H1 (cell line): ENCODE measurements around the gene LGALS12. TPM values are rescaled to one million over a fixed set of nuclear protein-coding genes. Genes with fewer than 3 reads are reported as not detected.
A peak's percentile ranks its signal among the peaks of the same experiment; 100 is the strongest.

Experiments
- CTCF ChIA-PET: fragments of 300-600 bp; sonication (Branson Sonifier 250); formaldehyde crosslinking; loops from one replicate; lab custom pipeline; 2021; ENCODE audit not compliant: partially characterized antibody; lab: Charles Lee
- POLR2A ChIA-PET: fragments of 300-600 bp; sonication (Branson Sonifier 250); formaldehyde crosslinking; loops from one replicate; lab custom pipeline; 2021; ENCODE audit warnings: inconsistent platforms; ENCODE audit not compliant: partially characterized antibody; lab: Charles Lee
- DNase-seq, 2 experiments: peaks; one replicate each; pipeline versions ENCODE4 v3.0.0 to v3.0.0-alpha.2; 2010 to 2022; ENCODE audit warnings: low spot score in 2 of 2, low read depth in 1 of 2, mixed read lengths in 1 of 2
- FAIRE-seq: peaks from 2 replicates; lab custom pipeline; 2011; peaks lifted over from hg19 to GRCh38; lab: Jason Lieb, UNC
- H2AFZ ChIP-seq: 2 replicates; pipeline ENCODE4 v1.8.1; 2012; ENCODE audit warnings: low read length, inconsistent platforms
- H2AK5ac ChIP-seq: 2 replicates; pipeline ENCODE4 v1.6.1; 2013; ENCODE audit warnings: low read depth, low read length
- H2BK120ac ChIP-seq: replicated peaks from 2 replicates; pipeline ENCODE3; 2013; ENCODE audit warnings: low read depth, low read length, inconsistent platforms
- H2BK12ac ChIP-seq: 2 replicates; pipeline ENCODE4 v1.6.1; 2013; ENCODE audit warnings: low read depth, low read length
- H2BK15ac ChIP-seq: 2 replicates; pipeline ENCODE4 v1.6.1; 2013; ENCODE audit warnings: low read length
- H2BK20ac ChIP-seq: 2 replicates; pipeline ENCODE4 v1.6.1; 2013; ENCODE audit warnings: low read length
- H2BK5ac ChIP-seq: 2 replicates; pipeline ENCODE4 v1.6.1; 2013; ENCODE audit warnings: low read depth, low read length
- H3K14ac ChIP-seq: 2 replicates; pipeline ENCODE4 v1.6.1; 2013; ENCODE audit warnings: inconsistent platforms; ENCODE audit not compliant: insufficient read length
- H3K18ac ChIP-seq: 2 replicates; pipeline ENCODE4 v1.6.1; 2013; ENCODE audit warnings: low read length; ENCODE audit errors: extremely low read depth
- H3K23ac ChIP-seq: 2 replicates; pipeline ENCODE4 v1.6.1; 2013; ENCODE audit warnings: inconsistent platforms; ENCODE audit not compliant: insufficient read length
- H3K23me2 ChIP-seq: 2 replicates; pipeline ENCODE4 v1.6.1; 2013; ENCODE audit warnings: low read depth, low read length
- H3K27ac ChIP-seq: 2 replicates; pipeline ENCODE4 v1.6.1; 2011; ENCODE audit warnings: low read depth, low read length, inconsistent platforms
- H3K27me3 ChIP-seq, 4 experiments: replicated peaks in 1 of 4; 1 replicate in 1 of 4; 2 replicates in 3 of 4; pipeline versions ENCODE4 v1.6.1 to v1.8.1; 2011 to 2013; ENCODE audit warnings: low read length in 3 of 4, mild to moderate bottlenecking in 3 of 4, inconsistent platforms in 2 of 4, mixed read lengths in 2 of 4, moderate library complexity in 1 of 4; ENCODE audit not compliant: control insufficient read depth in 3 of 4, insufficient read depth in 3 of 4; ENCODE audit errors: extremely low read depth in 1 of 4
- H3K36me3 ChIP-seq, 4 experiments: 2 replicates each; pipeline versions ENCODE4 v1.6.1 to v1.8.1; 2011 to 2013; ENCODE audit warnings: mild to moderate bottlenecking in 4 of 4, low read length in 3 of 4, moderate library complexity in 2 of 4, control low read depth in 1 of 4, inconsistent platforms in 1 of 4; ENCODE audit not compliant: insufficient read depth in 4 of 4, control insufficient read depth in 2 of 4
- H3K4ac ChIP-seq: replicated peaks from 2 replicates; pipeline ENCODE3; 2013; ENCODE audit warnings: low read length, low read depth, mixed read lengths, inconsistent platforms; ENCODE audit not compliant: insufficient read length
- H3K4me1 ChIP-seq, 4 experiments: replicated peaks in 1 of 4; 1 replicate in 1 of 4; 2 replicates in 3 of 4; pipeline versions ENCODE4 v1.6.1 to v1.8.1; 2011 to 2013; ENCODE audit warnings: low read length in 3 of 4, inconsistent platforms in 2 of 4, mixed read lengths in 1 of 4; ENCODE audit not compliant: insufficient read depth in 4 of 4, control insufficient read depth in 3 of 4
- H3K4me2 ChIP-seq, 2 experiments: 2 replicates each; pipeline versions ENCODE4 v1.6.1 to v1.8.1; 2011 to 2013; ENCODE audit warnings: low read depth in 2 of 2, low read length in 2 of 2, control low read depth in 1 of 2, inconsistent platforms in 1 of 2, mild to moderate bottlenecking in 1 of 2; ENCODE audit not compliant: insufficient read depth in 1 of 2
- H3K4me3 ChIP-seq, 4 experiments: fragments of 200-600, 300-600 bp in 1 of 4; sonication (generic), shearing (Covaris generic), sonication (Bioruptor Twin) in 1 of 4; 2 replicates each; pipeline versions ENCODE4 v1.5.1 to v1.8.1; 2011 to 2016; ENCODE audit warnings: low read length in 4 of 4, low read depth in 3 of 4, control low read depth in 2 of 4, inconsistent platforms in 2 of 4, mild to moderate bottlenecking in 2 of 4, mixed read lengths in 1 of 4, moderate library complexity in 1 of 4; ENCODE audit not compliant: insufficient read depth in 2 of 4; ENCODE audit errors: extremely low read depth in 1 of 4
- H3K56ac ChIP-seq: replicated peaks from 2 replicates; pipeline ENCODE3; 2013; ENCODE audit warnings: low read depth, mild to moderate bottlenecking, mixed read lengths, low read length, inconsistent platforms; ENCODE audit not compliant: insufficient read length
- H3K79me1 ChIP-seq: 2 replicates; pipeline ENCODE4 v1.6.1; 2013; ENCODE audit warnings: low read depth, low read length, control low read depth
- H3K79me2 ChIP-seq, 2 experiments: 2 replicates each; pipeline versions ENCODE4 v1.6.1 to v1.8.1; 2012 to 2013; ENCODE audit warnings: low read length in 2 of 2, mild to moderate bottlenecking in 2 of 2, inconsistent platforms in 1 of 2; ENCODE audit not compliant: insufficient read depth in 2 of 2, control insufficient read depth in 1 of 2
- H3K9ac ChIP-seq, 4 experiments: replicated peaks in 1 of 4; 1 replicate in 1 of 4; 2 replicates in 3 of 4; pipeline versions ENCODE4 v1.6.1 to v1.8.1; 2011 to 2013; ENCODE audit warnings: low read depth in 3 of 4, low read length in 3 of 4, control low read depth in 2 of 4, mild to moderate bottlenecking in 2 of 4, moderate library complexity in 2 of 4, inconsistent platforms in 1 of 4; ENCODE audit errors: extremely low read depth in 1 of 4
- H3K9me3 ChIP-seq, 2 experiments: 2 replicates each; pipeline versions ENCODE4 v1.6.1 to v1.8.1; 2012 to 2013; ENCODE audit warnings: mild to moderate bottlenecking in 2 of 2, moderate library complexity in 2 of 2, control low read depth in 1 of 2, inconsistent platforms in 1 of 2, low read depth in 1 of 2, low read length in 1 of 2, mixed read lengths in 1 of 2; ENCODE audit not compliant: insufficient read depth in 2 of 2
- H4K20me1 ChIP-seq, 2 experiments: replicated peaks in 1 of 2; 2 replicates each; pipeline versions ENCODE3 to v1.8.1; 2011 to 2013; ENCODE audit warnings: inconsistent platforms in 2 of 2, low read length in 2 of 2, mild to moderate bottlenecking in 1 of 2; ENCODE audit not compliant: insufficient read depth in 2 of 2, control insufficient read depth in 1 of 2
- H4K5ac ChIP-seq: 2 replicates; pipeline ENCODE4 v1.6.1; 2013; ENCODE audit warnings: low read length, low read depth, mixed read lengths, inconsistent platforms; ENCODE audit not compliant: insufficient read length
- H4K8ac ChIP-seq: 2 replicates; pipeline ENCODE4 v1.8.0; 2013; ENCODE audit warnings: mild to moderate bottlenecking, moderate library complexity, low read length, inconsistent platforms; ENCODE audit not compliant: insufficient read depth; ENCODE audit errors: extremely low read depth
- H4K91ac ChIP-seq: replicated peaks from 2 replicates; pipeline ENCODE3; 2013; ENCODE audit warnings: low read length, mixed read lengths, inconsistent platforms; ENCODE audit not compliant: insufficient read length
- CBX5 ChIP-seq: fragments of 300-800, 300-1000 bp; sonication (generic); IDR thresholded peaks from 2 replicates; pipeline ENCODE4 v1.7.1; 2016; ENCODE audit warnings: antibody characterized with exemption, low read length, low read depth
- CTBP2 ChIP-seq: IDR thresholded peaks from 2 replicates; pipeline ENCODE4 v1.7.0; 2011; ENCODE audit warnings: borderline replicate concordance, mild to moderate bottlenecking, moderate library complexity, mixed read lengths, low read length; ENCODE audit not compliant: insufficient read depth, insufficient read length
- GTF2F1 ChIP-seq: IDR thresholded peaks from 2 replicates; pipeline ENCODE4 v1.6.1; 2012; ENCODE audit warnings: low read depth, low read length, improper control_type of control experiment, borderline replicate concordance
- RAD21 ChIP-seq, 2 experiments: IDR thresholded peaks in 1 of 2; conservative IDR thresholded peaks in 1 of 2; 2 replicates each; pipeline ENCODE4 v1.6.1; 2011; ENCODE audit warnings: low read depth in 2 of 2, low read length in 2 of 2, improper control_type of control experiment in 1 of 2, inconsistent platforms in 1 of 2, mild to moderate bottlenecking in 1 of 2, moderate library complexity in 1 of 2
- RNF2 ChIP-seq: fragments of 200-900, 300-1000 bp; sonication (generic); IDR thresholded peaks from 2 replicates; pipeline ENCODE4 v1.7.1; 2016; ENCODE audit warnings: borderline replicate concordance, low read depth, mild to moderate bottlenecking, antibody characterized with exemption, low read length; ENCODE audit not compliant: poor library complexity, severe bottlenecking; ENCODE audit errors: missing control alignments
- TAF7 ChIP-seq: optimal IDR thresholded peaks from 2 replicates; pipeline ENCODE3; 2011; ENCODE audit warnings: low read depth, mild to moderate bottlenecking, inconsistent platforms, low read length, moderate library complexity, borderline replicate concordance
- TCF12 ChIP-seq: IDR thresholded peaks from 2 replicates; pipeline ENCODE4 v1.6.1; 2011; ENCODE audit warnings: low read depth, mild to moderate bottlenecking, low read length
- WGBS, 2 experiments: shearing (Covaris generic) in 1 of 2; methylation state at CpG; one replicate each; pipeline versions ENCODE4 v1.1.6 to v1.1.7; 2013 to 2015; ENCODE audit warnings: low lambda C conversion rate in 2 of 2, mixed read lengths in 2 of 2, inconsistent platforms in 1 of 2, low coverage in 1 of 2, missing lambda C conversion rate in 1 of 2; ENCODE audit not compliant: insufficient replicate concordance in 2 of 2, insufficient coverage in 1 of 2, insufficient read length in 1 of 2; ENCODE audit errors: extremely low coverage in 1 of 2, missing lambda C conversion rate in 1 of 2; 5-methylcytosine and 5-hydroxymethylcytosine counted together
- polyA plus RNA-seq, 7 experiments: library from polyadenylated mRNA; depleted of rRNA in 3 of 7; stranded (reverse) in 5 of 7; unstranded in 2 of 7; fragments of >200 nt in 5 of 7; fragments of 200-250 nt in 2 of 7; gene quantifications; 1 replicate in 5 of 7; 2 replicates in 1 of 7; 4 replicates in 1 of 7; pipeline versions ENCODE4 v1.2.1 to v1.2.3, GENCODE V29; 2011 to 2013; ENCODE audit warnings: missing spikeins in 2 of 7, mixed read lengths in 2 of 7
- total RNA-seq: library from RNA; stranded (reverse); fragmentation: NEBNext Ultra II Directional; extraction: Animal tissue kit (Norgen Biotek cat#: 25700); gene quantifications from 2 replicates; pipeline ENCODE4 v1.2.1, GENCODE V29; 2021
- TF ChIP-seq, protein P1 (sequence below): IDR thresholded peaks from 2 replicates; pipeline ENCODE4 v1.6.1; 2011; ENCODE audit warnings: low read length, improper control_type of control experiment

The LGALS12 gene
- total and polyA plus RNA-seq, 2 of the 8 experiments (the other 6 are each of a cell fraction or from before 2014, with no cell fraction given): 1.6 to 2.9 TPM

GRCh38 chr11:63534895-63535461 lies 29.1 kb downstream of the LGALS12 start:
- H3K79me2 ChIP-seq: no peaks in the 10 kb centered on the region
- H4K91ac ChIP-seq: no peak overlapping the region
- DNase-seq: no peak
- 95% methylated on average over 5 of the region's 5 CpGs; no CpG with 5 or more reads in 1 of the 2 experiments for WGBS, 2 experiments
- H3K23me2 ChIP-seq: no peaks in the 10 kb centered on the region
- peak overlapping the region; percentile 93 for H2BK12ac ChIP-seq
- H3K36me3 ChIP-seq: no peaks in the 10 kb centered on the region
- no peaks in the 10 kb centered on the region; a peak in 1 of 4 replicates for H3K9me3 ChIP-seq
- no peak overlapping the region for H4K5ac ChIP-seq
- H2AFZ ChIP-seq: no peak overlapping the region
- peaks cover 8 to 23% (median 19%) of the 10 kb centered on the region in 4 experiments; a peak in 6 of 7 replicates for H3K4me1 ChIP-seq
- H3K4me2 ChIP-seq: no peak overlapping the region
- H3K14ac ChIP-seq: no peak overlapping the region
- H3K27me3 ChIP-seq: no peaks in the 10 kb centered on the region
- ChIA-PET CTCF (interaction anchor here (1.0 to 1.1 kb wide), 2 partner anchors 93 to 101 kb away, joined by 3 to 4 read pairs; no protein-coding TSS in a partner anchor), POLR2A (no interaction called here)
- peak overlapping the region; percentile 76; the same call in 1 of the 2 replicates for H2BK15ac ChIP-seq
- H3K4me3 ChIP-seq: no peak overlapping the region
- FAIRE-seq: no peak
- H2BK5ac ChIP-seq: 0 out of 2 replicates have a peak overlapping the region, but pooled peaks have one; percentile 18
- no peak overlapping the region for H3K18ac ChIP-seq
- peak overlapping the region; percentile 97 for H2BK20ac ChIP-seq
- no peak overlapping the region for H3K9ac ChIP-seq
- no peaks in the 10 kb centered on the region for H4K20me1 ChIP-seq
- H2BK120ac ChIP-seq: no peak overlapping the region
- H3K56ac ChIP-seq: no peak overlapping the region
- H2AK5ac ChIP-seq: no peak overlapping the region
- TF ChIP-seq RAD21 (IDR thresholded peaks at IDR 0.05 in 1 of 2, conservative IDR thresholded peaks at IDR 0.05 in 1 of 2; ENCODE audit: low read depth in 2 of 2, low read length in 2 of 2): no peak
- TF ChIP-seq CTBP2: no peak
- TF ChIP-seq, protein P1, sequence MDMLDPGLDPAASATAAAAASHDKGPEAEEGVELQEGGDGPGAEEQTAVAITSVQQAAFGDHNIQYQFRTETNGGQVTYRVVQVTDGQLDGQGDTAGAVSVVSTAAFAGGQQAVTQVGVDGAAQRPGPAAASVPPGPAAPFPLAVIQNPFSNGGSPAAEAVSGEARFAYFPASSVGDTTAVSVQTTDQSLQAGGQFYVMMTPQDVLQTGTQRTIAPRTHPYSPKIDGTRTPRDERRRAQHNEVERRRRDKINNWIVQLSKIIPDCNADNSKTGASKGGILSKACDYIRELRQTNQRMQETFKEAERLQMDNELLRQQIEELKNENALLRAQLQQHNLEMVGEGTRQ: no peak
- TF ChIP-seq RNF2: no peak
- no peak for TF ChIP-seq TCF12
- TF ChIP-seq TAF7: no peak
- no peak for TF ChIP-seq GTF2F1
- TF ChIP-seq CBX5: no peak
- H3K79me1 ChIP-seq: no peaks in the 10 kb centered on the region
- H3K27ac ChIP-seq: no peak overlapping the region
- no peak overlapping the region for H3K23ac ChIP-seq
- no peak overlapping the region for H4K8ac ChIP-seq
- no peak overlapping the region for H3K4ac ChIP-seq
